AG09309 (cell line): Measurements from ENCODE around the gene SETBP1.

ENCODE experiments used
- DNase-seq: peaks from one replicate; pipeline ENCODE4 v3.0.0-alpha.2; 2010; ENCODE audit warnings: low read depth
- H3K4me3 ChIP-seq: 2 replicates; pipeline ENCODE4 v1.5.1; 2011; ENCODE audit warnings: mild to moderate bottlenecking, low read depth, low read length, moderate library complexity; ENCODE audit not compliant: control insufficient read depth
- CTCF ChIP-seq: IDR thresholded peaks from 2 replicates; pipeline ENCODE4 v1.5.1; 2011; ENCODE audit warnings: mild to moderate bottlenecking, low read depth, low read length, inconsistent platforms; ENCODE audit not compliant: insufficient read depth, control insufficient read depth; ENCODE audit errors: missing control alignments

SETBP1 gene

GRCh38 chr18:44807766-44808165, 127.1 kb downstream of the SETBP1 start:
- DNase-seq = no peak
- H3K4me3 ChIP-seq = no peak overlapping the region
- TF ChIP-seq CTCF = no peak

GRCh38 chr18:44811572-44812125, 131.0 kb downstream of the SETBP1 start:
- DNase-seq = no peak
- no peak overlapping the region for H3K4me3 ChIP-seq
- no peak for TF ChIP-seq CTCF

GRCh38 chr18:44812426-44812825, 131.7 kb downstream of the SETBP1 start:
- no peak overlapping the region for H3K4me3 ChIP-seq
- DNase-seq = no peak
- TF ChIP-seq CTCF = no peak

- no peak for TF ChIP-seq CTCF
- no peak overlapping the region for H3K4me3 ChIP-seq
- no peak for DNase-seq
Measured at GRCh38 chr18:44813586-44813985, 132.9 kb downstream of the SETBP1 start.

GRCh38 chr18:44815108-44815507, 134.4 kb downstream of the SETBP1 start:
- TF ChIP-seq CTCF = no peak
- DNase-seq = no peak
- no peak overlapping the region for H3K4me3 ChIP-seq

GRCh38 chr18:44816050-44816449, 135.4 kb downstream of the SETBP1 start:
- no peak overlapping the region for H3K4me3 ChIP-seq
- DNase-seq = no peak
- no peak for TF ChIP-seq CTCF

- no peak for TF ChIP-seq CTCF
- H3K4me3 ChIP-seq = no peak overlapping the region
- DNase-seq = no peak
Measured at GRCh38 chr18:44816477-44816876, 135.8 kb downstream of the SETBP1 start.
